ENCODE data around the gene TANGO6.
A peak's percentile ranks its signal among the peaks of the same experiment; 100 is the strongest.

Gene TANGO6

GRCh38 chr16:69040144-69040909, 197.0 kb downstream of the TANGO6 start:
- H3K4me3 ChIP-seq (ENCODE audit: insufficient read depth in 1 of 2, low read depth in 1 of 2, low read length in 2 of 2) = no peak overlapping the region
- no peak overlapping the region for H2BK5ac ChIP-seq (ENCODE audit: low read depth, low read length, poor library complexity, severe bottlenecking)
- no peak overlapping the region for H2BK12ac ChIP-seq (ENCODE audit: low read length in 2 of 2)
- no peak overlapping the region for H3K14ac ChIP-seq (ENCODE audit: low read length in 2 of 2)
- no peak overlapping the region for H3K4me2 ChIP-seq (ENCODE audit: low read length, poor library complexity, severe bottlenecking)
- H3K18ac ChIP-seq (ENCODE audit: low read depth in 1 of 2, low read length in 2 of 2) = no peak overlapping the region
- no peak overlapping the region for H4K91ac ChIP-seq (ENCODE audit: low read length)
- H2AFZ ChIP-seq (ENCODE audit: low read depth, low read length) = no peak overlapping the region
- peak; percentile 36 for DNase-seq
- no peak overlapping the region for H3K27ac ChIP-seq (ENCODE audit: low read length, poor library complexity, severe bottlenecking)
- H3K23ac ChIP-seq (ENCODE audit: low read length in 2 of 2) = no peak overlapping the region
- no peaks in the 10 kb centered on the region for H3K79me1 ChIP-seq (replicated peaks; ENCODE audit: low read length, poor library complexity, severe bottlenecking)
- no peak overlapping the region for H2AK5ac ChIP-seq (ENCODE audit: low read length, severe bottlenecking)
- peaks cover 3 to 32% of the 10 kb centered on the region in 2 experiments for H3K36me3 ChIP-seq (ENCODE audit: control insufficient read depth in 1 of 2, insufficient read depth in 2 of 2, low read depth in 1 of 2, low read length in 2 of 2)
- H3K4me1 ChIP-seq (ENCODE audit: control insufficient read depth, insufficient read depth, low read depth, low read length) = no peaks in the 10 kb centered on the region
- H2BK15ac ChIP-seq (ENCODE audit: low read depth, poor library complexity, severe bottlenecking) = no peak overlapping the region
- no peak overlapping the region for H4K8ac ChIP-seq (ENCODE audit: low read length)
- 96% methylated on average over 6 of the region's 6 CpGs for WGBS
- peaks cover 7% of the 10 kb centered on the region for H3K9me3 ChIP-seq (ENCODE audit: control insufficient read depth, low read length)
- no peak overlapping the region for H2BK120ac ChIP-seq (ENCODE audit: low read depth, low read length)
- no peaks in the 10 kb centered on the region for H3K27me3 ChIP-seq (ENCODE audit: control insufficient read depth in 1 of 2, insufficient read depth in 1 of 2, low read length in 2 of 2)
- no peak overlapping the region for H3K9ac ChIP-seq (ENCODE audit: low read length)
- H3K4ac ChIP-seq (ENCODE audit: low read depth in 1 of 2, low read length in 2 of 2) = no peak overlapping the region

DNA sequence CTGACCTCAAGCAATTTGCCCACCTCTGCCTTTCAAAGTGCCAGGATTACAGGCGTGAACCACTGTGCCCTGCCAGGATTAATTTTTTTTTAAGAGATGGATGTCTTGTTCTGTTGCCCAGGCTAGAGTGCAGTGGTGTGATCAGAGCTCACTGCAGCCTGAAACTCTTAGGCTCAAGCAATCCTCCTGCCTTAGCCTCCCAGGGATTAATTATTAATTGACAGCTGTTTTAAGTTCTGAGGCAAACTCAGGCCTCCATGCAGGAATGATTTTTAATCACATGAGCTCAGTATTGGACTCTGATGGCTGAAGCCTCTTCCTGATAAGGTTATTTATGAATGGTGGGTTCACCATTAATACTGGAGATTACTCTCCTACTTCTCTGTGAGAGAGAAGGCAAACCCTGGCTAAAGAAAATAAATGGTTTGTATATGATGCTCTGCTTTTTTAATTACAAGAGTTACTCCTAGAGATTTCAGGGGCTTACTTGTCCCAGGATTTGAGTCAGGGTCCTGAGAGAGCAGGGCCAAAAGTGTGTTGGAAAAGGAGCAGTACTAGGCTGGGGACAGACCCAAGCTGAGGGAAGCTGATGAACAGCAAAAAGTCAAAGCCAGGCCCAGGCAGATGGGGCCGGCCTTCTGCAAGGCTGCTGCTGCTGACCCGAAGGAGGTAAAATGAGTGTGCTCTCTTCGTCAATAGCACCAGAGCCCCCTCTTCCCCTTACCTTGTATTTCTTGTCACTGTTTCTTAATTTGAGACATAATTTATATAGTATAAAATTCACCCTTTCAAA, 205.2 kb downstream of the TANGO6 start:
- Histone ChIP-seq H3K79me1 (replicated peaks; ENCODE audit: low read length, poor library complexity, severe bottlenecking) (no peaks in the 10 kb centered on the region), H2AK5ac (ENCODE audit: low read length, severe bottlenecking) (peak overlapping the region; percentile 100), H3K4me1 (ENCODE audit: control insufficient read depth, insufficient read depth, low read depth, low read length) (peaks cover 5% of the 10 kb centered on the region), H3K18ac (ENCODE audit: low read depth in 1 of 2, low read length in 2 of 2) (peak overlapping the region in 1 of 2 experiments; percentile 34), H3K4me2 (ENCODE audit: low read length, poor library complexity, severe bottlenecking) (no peak overlapping the region), H3K27me3 (ENCODE audit: control insufficient read depth in 1 of 2, insufficient read depth in 1 of 2, low read length in 2 of 2) (no peaks in the 10 kb centered on the region), H2BK15ac (ENCODE audit: low read depth, poor library complexity, severe bottlenecking) (no peak overlapping the region), H4K91ac (ENCODE audit: low read length) (no peak overlapping the region), H3K9ac (ENCODE audit: low read length) (no peak overlapping the region), H3K9me3 (ENCODE audit: control insufficient read depth, low read length) (no peaks in the 10 kb centered on the region), H2AFZ (ENCODE audit: low read depth, low read length) (no peak overlapping the region), H3K36me3 (ENCODE audit: control insufficient read depth in 1 of 2, insufficient read depth in 2 of 2, low read depth in 1 of 2, low read length in 2 of 2) (peaks cover 0 to 11% of the 10 kb centered on the region in 2 experiments), H3K14ac (ENCODE audit: low read length in 2 of 2) (peak overlapping the region in 1 of 2 experiments; percentile 65), H2BK12ac (ENCODE audit: low read length in 2 of 2) (no peak overlapping the region), H2BK120ac (ENCODE audit: low read depth, low read length) (peak overlapping the region; percentile 34), H4K8ac (ENCODE audit: low read length) (no peak overlapping the region), H2BK5ac (ENCODE audit: low read depth, low read length, poor library complexity, severe bottlenecking) (peak overlapping the region; percentile 86), H3K27ac (ENCODE audit: low read length, poor library complexity, severe bottlenecking) (peak overlapping the region; percentile 98), H3K23ac (ENCODE audit: low read length in 2 of 2) (no peak overlapping the region), H3K4me3 (ENCODE audit: insufficient read depth in 1 of 2, low read depth in 1 of 2, low read length in 2 of 2) (no peak overlapping the region), H3K4ac (ENCODE audit: low read depth in 1 of 2, low read length in 2 of 2) (no peak overlapping the region)
- no peak for DNase-seq
- 100% methylated on average over 2 of the region's 4 CpGs for WGBS

GRCh38 chr16:69049146-69049545, 205.8 kb downstream of the TANGO6 start:
- H3K4me3 ChIP-seq (ENCODE audit: insufficient read depth in 1 of 2, low read depth in 1 of 2, low read length in 2 of 2) = no peak overlapping the region
- H3K27ac ChIP-seq (ENCODE audit: low read length, poor library complexity, severe bottlenecking) = peak overlapping the region; percentile 98
- no peak overlapping the region for H3K4ac ChIP-seq (ENCODE audit: low read depth in 1 of 2, low read length in 2 of 2)
- H3K18ac ChIP-seq (ENCODE audit: low read depth in 1 of 2, low read length in 2 of 2) = no peak overlapping the region
- H3K79me1 ChIP-seq (replicated peaks; ENCODE audit: low read length, poor library complexity, severe bottlenecking) = no peaks in the 10 kb centered on the region
- no peak overlapping the region for H3K14ac ChIP-seq (ENCODE audit: low read length in 2 of 2)
- H2BK5ac ChIP-seq (ENCODE audit: low read depth, low read length, poor library complexity, severe bottlenecking) = peak overlapping the region; percentile 44
- H4K8ac ChIP-seq (ENCODE audit: low read length) = no peak overlapping the region
- no peak overlapping the region for H2AFZ ChIP-seq (ENCODE audit: low read depth, low read length)
- H2BK15ac ChIP-seq (ENCODE audit: low read depth, poor library complexity, severe bottlenecking) = no peak overlapping the region
- H3K4me1 ChIP-seq (ENCODE audit: control insufficient read depth, insufficient read depth, low read depth, low read length) = peaks cover 5% of the 10 kb centered on the region
- H4K91ac ChIP-seq (ENCODE audit: low read length) = no peak overlapping the region
- peak; percentile 61 for DNase-seq
- H3K23ac ChIP-seq (ENCODE audit: low read length in 2 of 2) = no peak overlapping the region
- no peak overlapping the region for H2BK12ac ChIP-seq (ENCODE audit: low read length in 2 of 2)
- peaks cover 0 to 5% of the 10 kb centered on the region in 2 experiments for H3K36me3 ChIP-seq (ENCODE audit: control insufficient read depth in 1 of 2, insufficient read depth in 2 of 2, low read depth in 1 of 2, low read length in 2 of 2)
- H3K4me2 ChIP-seq (ENCODE audit: low read length, poor library complexity, severe bottlenecking) = no peak overlapping the region
- no peak overlapping the region for H2BK120ac ChIP-seq (ENCODE audit: low read depth, low read length)
- H3K9me3 ChIP-seq (ENCODE audit: control insufficient read depth, low read length) = no peaks in the 10 kb centered on the region
- no peak overlapping the region for H3K9ac ChIP-seq (ENCODE audit: low read length)
- WGBS = 84% methylated on average over 5 of the region's 5 CpGs
- no peaks in the 10 kb centered on the region for H3K27me3 ChIP-seq (ENCODE audit: control insufficient read depth in 1 of 2, insufficient read depth in 1 of 2, low read length in 2 of 2)
- H2AK5ac ChIP-seq (ENCODE audit: low read length, severe bottlenecking) = no peak overlapping the region

All from mesenchymal stem cell (in vitro differentiated cells and primary cell).